AG08395 (cell line): Measurements from ENCODE around the gene VTI1A.
"Not testable (repeated sequence)": the region's sequence is repeated elsewhere in the genome, so short reads cannot be mapped to it uniquely, and the experiment has no call there.

Source experiments
- DNase-seq: peaks from one replicate; pipeline ENCODE4 v3.0.0; 2012; ENCODE audit warnings: mixed read lengths, low spot score

VTI1A gene

DNA sequence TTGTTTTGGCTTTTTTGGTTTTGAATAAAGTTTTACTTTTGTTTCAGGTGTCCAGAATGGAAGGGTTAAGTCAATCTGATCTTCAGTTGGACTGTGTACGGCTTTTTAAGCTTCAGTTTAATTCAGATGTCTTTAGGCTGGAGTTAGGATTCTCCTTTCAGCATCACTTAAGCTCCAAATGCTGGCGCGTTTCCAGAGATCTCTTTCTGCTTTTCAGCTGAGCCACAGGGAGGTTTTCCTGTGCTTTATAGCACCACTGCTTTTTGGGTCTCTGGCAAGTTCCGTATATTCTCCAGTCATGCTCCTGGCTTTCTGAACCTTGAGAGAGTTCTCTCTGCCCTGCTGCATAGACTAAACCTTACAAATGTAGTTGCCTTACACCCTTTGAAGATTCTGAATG, 60.0 kb downstream of the VTI1A start:
- DNase-seq: no peak

DNA sequence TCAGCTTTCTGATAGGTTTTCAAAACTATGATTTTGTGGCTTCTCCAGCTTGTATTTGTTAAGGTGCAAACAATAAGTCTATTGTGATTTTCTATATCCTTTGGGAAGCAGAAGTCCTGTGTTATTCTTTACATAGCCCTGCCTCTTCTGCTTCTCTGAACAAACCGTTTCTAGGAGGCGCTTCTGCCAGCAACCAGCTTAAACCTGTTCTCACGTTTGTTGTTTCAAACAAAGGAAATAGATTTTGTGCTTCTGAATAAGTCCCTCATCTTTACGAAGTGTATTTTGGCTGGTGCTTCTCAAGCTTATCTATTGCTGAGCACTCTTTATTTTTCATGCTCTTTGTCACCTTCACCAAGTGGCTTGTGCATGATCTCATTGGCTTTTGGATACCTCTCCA, 61.0 kb downstream of the VTI1A start:
- DNase-seq: no peak

DNA sequence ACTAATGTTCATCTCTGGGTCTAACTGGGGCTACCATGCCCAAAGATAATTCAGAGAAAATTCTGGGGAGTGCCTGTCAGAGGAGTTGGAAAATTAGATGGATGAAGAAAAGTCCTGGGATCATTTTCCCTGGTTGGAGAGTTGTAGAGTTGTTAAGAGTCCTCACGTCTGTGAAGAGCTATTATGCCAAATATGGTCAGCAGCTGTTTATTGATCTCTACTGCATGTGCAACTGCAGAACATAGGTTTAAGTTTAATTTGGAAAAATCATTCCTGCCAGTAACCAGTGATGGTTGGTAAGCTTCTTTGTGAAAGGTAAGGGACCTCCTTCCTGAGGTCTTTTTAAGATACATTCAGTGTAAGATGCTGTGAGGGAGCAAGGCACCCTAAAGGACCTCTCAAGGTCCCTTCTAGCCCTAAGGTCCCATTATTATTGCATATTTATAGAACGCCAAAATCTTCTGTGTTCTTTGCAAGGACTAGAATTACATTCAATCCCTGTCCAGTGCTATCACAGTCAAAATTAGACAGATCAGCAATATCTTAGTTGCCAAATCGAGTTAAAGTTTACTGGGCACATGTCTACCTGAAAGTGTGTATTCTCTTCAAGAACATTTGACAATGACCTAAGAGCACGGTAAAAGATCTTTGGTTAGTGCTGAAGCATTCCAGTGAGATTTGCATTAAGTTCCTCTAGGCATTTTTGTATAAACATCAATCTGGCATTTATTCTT, 62.7 kb downstream of the VTI1A start:
- no peak for DNase-seq

DNA sequence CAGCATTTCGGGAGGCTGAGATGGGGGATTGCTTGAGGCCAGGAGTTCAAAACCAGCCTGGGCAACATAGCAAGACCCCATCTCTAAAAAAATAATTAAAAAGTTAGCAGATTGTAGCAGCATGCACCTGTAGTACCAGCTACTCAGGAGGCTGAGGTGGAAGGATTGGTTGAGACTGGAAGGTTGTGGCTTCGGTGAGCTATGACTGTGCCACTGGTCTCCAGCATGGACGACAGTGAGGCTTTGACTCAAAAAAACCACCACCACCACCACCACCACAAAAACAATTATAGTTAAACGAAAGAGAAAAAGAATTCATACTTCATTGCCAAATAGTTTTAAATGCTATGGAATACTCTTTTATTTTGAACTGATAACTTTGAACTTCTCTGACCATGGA, 63.4 kb downstream of the VTI1A start:
- no peak for DNase-seq

DNA sequence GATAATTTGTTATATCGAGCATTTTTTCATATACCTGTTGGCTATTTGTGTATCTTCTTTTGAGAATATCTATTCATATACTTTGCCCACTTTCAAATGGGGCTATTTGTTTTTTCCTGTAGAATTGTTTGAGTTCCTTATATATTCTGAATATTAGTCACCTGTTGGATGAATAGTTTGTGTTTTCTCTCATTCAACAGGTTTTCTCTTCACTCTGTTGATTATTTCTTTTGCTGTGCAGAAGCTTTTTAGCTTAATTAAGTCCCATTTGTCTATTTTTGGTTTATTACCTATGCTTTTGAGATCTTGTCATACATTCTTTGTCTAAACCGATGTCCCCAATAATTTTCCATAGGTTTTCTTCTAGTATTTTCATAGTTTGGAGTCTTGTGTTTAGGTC, 65.3 kb downstream of the VTI1A start:
- DNase-seq: no peak

DNA sequence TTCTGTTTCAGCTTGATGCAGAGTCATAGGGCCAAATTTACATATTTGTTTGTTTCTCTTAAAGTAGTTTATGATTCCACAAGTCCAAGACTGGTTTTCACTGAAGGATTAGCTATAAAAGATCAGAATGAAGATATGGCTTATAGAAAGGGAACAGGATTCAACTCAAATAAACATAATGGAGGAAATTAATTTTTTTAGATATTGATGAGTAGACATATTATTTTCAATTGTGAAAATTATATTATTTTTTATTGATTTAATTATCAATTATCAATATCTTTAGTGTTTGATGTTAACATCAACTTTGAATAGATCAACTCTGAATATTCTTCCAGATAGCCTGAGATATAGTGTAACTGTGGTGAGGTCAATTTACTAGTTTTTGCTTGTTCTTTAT, 68.1 kb downstream of the VTI1A start:
- no peak for DNase-seq

DNA sequence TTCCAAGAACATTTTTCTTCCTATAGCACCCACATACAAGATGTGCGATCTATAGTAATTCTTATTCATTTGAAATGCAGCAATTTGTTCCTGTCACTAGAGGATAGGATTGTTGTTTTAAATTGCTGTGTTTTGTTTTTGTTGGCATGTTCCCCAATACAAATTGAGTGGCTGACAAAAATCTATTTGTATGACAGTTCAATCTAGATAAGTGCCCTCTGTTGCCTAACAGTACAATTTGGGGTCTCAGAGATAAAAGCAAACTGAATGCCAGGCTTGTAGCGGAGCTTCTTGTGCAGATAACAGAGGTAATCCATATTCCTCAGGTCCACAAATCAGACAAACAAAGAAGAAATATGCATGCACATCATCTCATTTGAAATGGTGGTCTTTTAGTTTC, 68.8 kb downstream of the VTI1A start:
- no peak for DNase-seq

DNA sequence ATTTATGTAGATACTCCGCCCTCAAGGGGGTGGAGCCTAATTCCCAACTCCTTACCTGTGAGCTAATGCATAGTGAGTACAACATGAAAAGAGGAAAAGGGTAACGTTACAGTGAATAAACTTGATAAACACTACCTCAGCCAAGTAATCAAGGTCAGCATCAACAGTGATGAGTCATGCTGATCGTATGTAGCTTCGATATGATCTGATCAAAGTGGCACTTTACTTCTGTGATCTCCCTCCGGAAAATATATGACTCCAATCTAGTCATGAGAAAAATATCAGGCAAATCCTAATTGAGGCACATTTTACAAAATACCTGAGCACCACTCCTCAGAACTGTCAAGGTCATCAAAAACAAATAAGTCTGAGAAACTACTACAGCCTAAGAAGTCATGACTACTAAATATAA, 70.4 kb downstream of the VTI1A start:
- no peak for DNase-seq

DNA sequence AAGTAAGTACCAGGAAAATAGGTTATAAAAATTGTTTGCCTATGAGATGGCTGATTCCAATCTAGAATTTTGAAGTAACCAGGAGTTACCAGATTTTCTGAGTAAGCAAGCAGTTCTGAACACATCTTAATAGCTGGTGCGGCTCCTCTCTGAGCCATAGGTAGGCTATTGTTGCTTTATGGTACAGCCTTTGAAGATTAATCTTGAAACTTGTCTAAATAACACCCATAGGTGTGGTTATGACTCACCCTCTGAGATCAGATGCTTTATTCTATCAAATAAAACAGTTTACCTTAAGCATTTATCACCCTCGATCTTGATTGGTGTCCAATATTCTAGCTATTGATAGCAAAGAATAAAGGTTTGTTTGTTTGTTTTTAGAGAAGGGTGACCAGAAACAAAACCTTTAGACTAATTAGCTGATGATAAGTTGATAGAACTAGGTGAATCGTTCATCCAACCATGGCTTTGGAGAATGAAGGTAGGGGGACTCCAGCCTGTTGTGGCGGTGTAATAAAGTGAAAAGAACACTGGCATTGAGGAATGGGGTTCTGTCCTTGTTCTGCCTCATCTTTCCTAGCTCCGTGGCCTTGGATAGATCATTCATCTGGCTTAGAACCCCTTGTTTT, 72.2 kb downstream of the VTI1A start:
- DNase-seq: no peak

DNA sequence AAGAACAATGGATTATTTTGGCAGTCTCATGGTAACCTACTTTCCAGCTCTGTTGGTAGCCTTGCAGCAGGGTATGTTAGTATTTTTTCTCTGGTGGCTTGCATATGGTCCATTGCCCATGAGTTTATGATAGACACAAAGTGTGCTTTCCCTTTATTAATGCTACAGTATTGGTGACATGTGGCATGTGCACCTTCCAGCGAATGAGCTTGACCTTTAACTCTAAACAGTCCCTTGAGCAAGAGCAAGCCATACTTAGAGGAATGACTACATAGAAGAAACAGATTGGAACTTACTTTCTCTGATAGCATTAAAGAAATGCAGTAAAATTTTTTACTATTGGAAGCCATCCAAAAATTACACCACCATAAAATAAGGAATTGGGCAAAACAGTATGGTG, 73.9 kb downstream of the VTI1A start:
- no peak for DNase-seq

DNA sequence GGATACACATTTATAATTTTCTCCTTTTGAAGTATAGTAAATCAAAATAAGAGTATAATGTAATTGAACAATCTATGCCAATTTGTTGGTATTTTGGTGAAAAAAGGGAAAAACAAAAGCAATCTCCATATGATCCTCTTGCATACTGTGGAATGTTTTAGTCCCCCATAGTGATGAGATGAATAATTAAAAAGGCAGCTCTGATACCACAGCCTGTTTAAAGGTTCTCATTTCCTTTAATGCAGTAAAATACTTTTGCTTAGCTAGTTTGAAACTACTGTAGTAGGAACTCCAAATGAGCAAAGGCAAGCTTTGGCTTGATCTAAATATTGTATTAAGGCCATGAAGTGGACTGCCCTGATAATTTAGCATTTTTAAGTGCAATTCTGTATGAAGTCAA, 77.6 kb downstream of the VTI1A start:
- DNase-seq: no peak

DNA sequence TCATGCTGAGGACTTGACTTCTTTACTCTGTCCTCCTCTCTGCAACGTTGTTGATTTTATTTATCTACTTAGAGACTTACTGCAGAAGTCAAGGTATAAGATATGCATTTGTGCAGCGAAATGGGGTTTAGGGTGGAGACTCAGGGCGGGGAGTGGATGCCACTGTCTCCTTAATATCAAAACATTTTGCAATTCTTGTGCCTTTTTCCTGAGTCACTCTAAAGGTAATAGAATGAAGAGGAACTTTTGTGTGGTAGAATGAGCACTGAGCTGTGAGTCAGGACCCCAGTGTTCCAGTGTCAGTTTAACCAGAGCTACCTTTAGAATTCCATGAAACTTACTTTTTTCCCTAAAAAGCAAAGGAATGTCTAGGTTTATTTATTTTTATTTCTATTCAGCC, 78.2 kb downstream of the VTI1A start:
- DNase-seq: no peak

DNA sequence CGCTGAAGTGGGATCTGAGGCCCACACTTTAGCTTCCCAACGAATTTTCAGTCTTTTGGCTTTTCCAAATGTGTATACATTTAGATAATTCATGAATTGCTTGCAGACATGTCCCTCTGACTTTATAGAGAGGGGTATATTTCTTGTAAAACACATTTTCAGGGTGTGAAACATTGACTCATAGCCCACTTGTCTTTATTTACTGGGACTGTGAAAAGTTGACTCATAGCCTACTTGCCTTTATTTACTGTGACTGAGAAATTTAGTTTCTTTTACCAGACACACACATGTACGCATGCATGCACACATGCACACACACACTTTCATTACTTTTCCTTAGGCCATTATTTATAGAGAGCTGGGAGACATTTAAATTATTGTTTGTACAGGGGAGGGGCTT, 79.1 kb downstream of the VTI1A start:
- DNase-seq: no peak

DNA sequence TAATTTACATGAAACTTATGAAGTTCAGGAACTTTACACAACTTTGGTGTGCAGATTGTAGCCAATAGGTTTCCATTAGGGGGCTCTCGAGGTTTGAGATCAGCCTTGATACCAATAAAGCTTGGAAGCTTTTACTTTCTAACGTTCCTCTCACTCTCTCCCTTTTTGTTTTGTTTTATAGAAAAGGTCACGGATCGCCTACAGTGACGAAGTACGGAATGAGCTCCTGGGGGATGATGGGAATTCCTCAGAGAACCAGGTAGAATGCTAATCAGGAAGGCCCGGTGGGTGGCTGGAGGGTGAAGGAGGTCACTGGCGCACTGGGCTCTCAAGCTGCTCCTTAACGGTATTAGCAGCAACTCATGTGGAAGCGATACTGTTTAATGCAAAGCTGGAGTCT, 79.9 kb downstream of the VTI1A start:
- no peak for DNase-seq

DNA sequence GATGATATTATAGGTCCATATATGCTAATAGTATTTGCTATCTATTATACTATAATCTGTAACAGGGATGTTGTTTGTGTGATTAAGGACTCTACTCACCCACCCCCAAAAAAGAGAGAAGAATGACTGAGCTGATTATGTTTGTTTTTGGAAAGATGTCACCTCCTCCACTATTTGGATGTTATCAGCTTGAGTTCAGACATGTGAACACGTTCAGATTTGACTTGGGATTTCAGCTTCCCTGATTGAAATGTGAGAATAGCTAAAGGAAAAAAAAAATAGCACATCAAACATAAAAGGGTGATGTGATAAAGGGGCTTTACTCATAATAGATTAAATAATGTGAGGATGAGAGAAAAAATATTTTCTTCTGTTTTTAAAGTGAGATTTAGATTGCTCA, 81.2 kb downstream of the VTI1A start:
- DNase-seq: no peak

DNA sequence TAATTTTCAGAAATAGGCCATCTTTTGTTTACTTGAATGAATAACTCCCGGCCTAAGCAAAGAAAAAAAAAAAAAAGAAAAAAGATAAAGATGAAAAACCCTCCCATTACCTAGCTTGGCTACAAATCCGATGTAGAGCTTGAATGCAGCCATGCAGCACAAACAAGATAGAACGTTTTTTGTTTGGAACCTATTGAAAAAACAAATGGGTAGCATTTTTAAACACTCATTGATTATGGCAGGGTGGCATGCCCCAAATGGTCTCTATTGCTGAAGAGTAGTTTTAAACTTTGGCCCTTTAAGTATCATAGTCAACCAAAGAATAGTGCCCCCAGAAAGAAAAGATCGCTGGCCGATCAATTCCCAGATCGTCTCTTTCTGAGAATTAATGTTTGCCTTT, 84.4 kb downstream of the VTI1A start:
- no peak for DNase-seq

DNA sequence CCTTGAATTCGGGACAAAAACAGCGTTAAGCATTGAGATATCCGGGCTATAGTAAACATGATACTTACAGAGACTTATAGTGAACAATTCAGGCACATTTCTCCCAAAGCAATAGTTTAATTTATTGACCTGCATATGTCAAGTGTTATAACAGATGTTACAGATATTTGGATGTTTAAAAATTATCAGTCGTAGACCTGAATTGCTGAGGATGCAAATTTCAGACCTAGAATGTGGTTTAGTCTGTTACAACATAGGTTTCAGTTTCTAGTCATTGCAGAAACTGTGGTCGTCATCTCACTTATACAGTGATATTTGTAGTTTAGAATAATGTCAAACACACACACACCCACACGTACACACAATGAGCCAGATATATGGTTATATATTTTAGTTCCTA, 85.2 kb downstream of the VTI1A start:
- DNase-seq: no peak

DNA sequence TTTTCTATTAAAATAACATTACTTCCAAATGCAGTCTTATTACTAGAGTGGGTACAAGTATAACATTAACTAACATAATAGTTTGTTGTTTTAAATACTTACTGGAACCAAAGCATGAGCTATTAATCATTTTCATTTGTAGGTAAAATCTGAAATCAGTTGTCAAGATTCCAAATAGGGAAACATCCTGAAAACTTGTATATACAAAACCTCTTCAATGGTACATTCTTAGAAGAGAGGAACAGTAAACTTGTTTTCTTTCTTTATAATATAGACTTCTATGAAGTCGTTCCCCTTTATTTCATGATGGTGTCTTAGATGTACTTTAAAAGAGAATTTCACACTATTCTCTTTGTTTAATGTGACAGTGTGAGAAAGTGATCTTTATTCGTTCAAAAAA, 85.9 kb downstream of the VTI1A start:
- DNase-seq: no peak

DNA sequence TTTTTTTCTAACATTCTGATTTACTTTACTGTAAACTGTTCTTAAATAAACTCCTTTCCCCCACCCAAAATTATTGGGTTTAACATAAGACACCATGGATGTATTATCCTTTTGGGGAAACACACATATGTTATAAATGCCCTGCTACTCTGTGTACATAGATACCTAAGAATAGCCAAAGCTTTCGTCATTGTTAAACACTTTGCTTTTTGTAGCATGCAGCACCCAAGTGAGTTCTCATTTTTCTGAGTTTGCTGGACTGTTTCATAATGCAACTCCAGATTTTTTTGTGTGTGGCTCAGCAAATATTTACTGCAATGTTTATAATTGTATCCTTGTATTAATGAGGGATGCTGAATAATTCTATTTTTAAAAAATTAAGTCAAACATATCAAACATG, 86.9 kb downstream of the VTI1A start:
- DNase-seq: no peak

DNA sequence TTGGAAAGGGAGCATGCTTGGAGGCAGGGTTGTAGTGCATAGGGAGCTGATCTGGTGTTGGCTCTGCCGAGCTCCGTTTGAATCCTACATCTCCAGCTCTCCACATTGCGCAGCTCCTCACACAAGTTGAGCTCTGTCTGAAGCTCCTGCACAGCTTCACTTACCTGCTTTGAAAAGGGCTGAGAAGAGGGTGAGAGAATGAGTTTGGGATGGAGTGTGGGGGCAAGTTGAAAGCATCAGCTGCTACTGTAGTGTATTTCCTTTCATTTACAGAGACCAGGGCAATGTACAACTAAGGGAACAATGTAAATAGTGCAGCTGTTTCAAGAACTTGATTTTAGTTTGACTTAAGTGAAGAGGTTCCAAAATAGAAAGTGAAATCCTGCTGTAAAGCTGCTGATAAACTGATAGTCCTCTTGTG, 88.5 kb downstream of the VTI1A start:
- DNase-seq: no peak

DNA sequence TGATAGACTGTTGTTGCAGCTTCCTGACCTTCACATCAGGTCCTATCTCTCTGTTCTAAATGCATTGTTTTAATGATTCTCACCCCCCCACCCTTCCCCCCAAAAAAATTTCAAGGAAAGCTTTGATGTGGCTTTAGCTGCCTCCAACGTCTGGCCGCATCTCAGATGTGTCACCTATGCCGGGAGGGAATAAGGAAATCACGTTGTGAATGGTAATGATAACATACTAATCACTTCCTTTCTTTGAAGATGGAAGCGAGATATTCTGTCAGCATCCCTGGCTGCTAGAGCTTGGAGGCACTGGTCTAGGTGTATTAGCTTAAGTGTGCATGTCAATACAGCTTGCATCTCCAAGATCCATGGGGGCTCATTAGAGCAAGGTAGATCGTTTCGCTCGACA, 89.6 kb downstream of the VTI1A start:
- DNase-seq: no peak

DNA sequence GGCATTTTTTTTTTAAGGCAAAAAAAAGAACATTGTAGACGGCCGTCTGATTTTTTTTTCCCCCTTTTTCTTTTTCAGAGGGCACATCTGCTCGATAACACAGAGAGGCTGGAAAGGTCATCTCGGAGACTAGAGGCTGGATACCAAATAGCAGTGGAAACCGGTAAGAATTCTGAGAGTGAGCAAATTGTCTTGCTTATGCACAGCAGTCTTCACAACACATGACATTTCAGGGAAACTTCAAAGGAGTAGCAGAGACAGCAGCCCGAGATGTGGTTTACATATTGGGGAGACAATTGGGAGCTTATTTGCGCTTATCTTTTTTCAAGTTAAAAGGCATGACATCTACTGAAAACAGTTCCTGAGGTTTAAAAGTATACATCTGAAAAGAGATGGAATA, 91.2 kb downstream of the VTI1A start:
- no peak for DNase-seq

DNA sequence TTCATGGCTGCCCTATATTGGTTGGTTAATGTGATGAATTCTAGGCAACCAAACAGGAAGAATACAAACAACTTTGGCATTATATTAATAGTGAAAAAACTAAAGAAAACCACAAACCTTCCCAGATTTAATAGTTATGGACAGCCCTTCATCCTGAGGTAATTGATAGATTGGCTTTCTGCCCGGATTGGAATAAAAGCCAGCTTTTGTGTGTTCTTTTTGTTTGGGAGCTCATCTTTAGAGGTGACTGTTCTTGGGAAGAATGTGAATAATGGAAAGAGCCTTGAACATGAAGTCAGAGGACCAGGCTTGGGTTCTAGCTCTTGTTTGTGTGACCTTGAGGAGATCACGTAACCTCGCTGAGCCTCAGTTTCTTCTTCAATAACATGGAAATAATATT, 92.3 kb downstream of the VTI1A start:
- no peak for DNase-seq

DNA sequence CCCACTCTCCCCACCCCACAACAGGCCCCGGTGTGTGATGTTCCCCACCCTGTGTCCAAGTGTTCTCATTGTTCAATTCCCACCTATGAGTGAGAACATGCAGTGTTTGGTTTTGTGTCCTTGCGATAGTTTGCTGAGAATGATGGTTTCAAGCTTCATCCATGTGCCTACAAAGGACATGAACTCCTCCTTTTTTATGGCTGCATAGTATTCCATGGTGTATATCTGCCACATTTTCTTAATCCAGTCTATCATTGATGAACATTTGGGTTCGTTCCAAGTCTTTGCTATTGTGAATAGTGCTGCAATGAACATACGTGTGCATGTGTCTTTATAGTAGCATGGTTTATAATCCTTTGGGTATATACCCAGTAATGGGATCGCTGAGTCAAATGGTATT, 95.8 kb downstream of the VTI1A start:
- DNase-seq: not testable (repeated sequence)
